Adrenal gland (tissue), 5 donors: Measurements from ENCODE around the gene MUC15.

Source experiments
- POLR2A ChIP-seq, 2 donors: fragments of 450-650 bp; IDR thresholded peaks; one replicate each; pipeline ENCODE4 v1.6.1; 2017; ENCODE audit warnings: antibody characterized with exemption in 2 of 2, mild to moderate bottlenecking in 2 of 2, moderate library complexity in 1 of 2
- TF ChIP-seq, protein P1 (sequence below), 6 experiments: fragments of 450-650 bp in 4 of 6; fragments of 200-600 bp in 2 of 6; sonication (generic) in 1 of 6; IDR thresholded peaks; 1 replicate in 5 of 6; 2 replicates in 1 of 6; pipeline versions ENCODE4 v1.5.1 to v1.8.0; 2016 to 2021; ENCODE audit warnings: antibody characterized with exemption in 6 of 6, mild to moderate bottlenecking in 2 of 6, moderate library complexity in 1 of 6
- donor health status: DM: no; HTN: no; CAD: no.

DNA sequence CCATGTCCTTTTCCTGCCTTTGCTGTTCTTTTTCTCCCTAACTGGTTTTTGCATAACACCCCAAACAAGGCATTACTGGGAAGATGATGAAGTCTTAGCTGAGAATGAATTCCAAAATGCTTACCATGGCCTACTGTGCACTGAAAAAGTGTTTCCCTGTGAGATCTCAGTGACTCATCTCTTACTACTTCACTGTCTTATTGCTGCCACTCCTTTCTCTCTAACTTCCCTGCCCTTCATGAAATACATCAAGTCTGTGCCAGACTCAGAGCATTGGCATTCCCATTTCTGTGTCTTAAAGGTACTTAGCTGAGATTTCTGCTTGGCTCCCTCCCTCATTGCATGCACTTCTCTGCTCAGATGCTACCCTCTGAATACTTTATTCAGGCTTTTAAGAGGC is 49.1 kb upstream of the MUC15 start:
- TF ChIP-seq, protein P1, sequence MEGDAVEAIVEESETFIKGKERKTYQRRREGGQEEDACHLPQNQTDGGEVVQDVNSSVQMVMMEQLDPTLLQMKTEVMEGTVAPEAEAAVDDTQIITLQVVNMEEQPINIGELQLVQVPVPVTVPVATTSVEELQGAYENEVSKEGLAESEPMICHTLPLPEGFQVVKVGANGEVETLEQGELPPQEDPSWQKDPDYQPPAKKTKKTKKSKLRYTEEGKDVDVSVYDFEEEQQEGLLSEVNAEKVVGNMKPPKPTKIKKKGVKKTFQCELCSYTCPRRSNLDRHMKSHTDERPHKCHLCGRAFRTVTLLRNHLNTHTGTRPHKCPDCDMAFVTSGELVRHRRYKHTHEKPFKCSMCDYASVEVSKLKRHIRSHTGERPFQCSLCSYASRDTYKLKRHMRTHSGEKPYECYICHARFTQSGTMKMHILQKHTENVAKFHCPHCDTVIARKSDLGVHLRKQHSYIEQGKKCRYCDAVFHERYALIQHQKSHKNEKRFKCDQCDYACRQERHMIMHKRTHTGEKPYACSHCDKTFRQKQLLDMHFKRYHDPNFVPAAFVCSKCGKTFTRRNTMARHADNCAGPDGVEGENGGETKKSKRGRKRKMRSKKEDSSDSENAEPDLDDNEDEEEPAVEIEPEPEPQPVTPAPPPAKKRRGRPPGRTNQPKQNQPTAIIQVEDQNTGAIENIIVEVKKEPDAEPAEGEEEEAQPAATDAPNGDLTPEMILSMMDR (IDR thresholded peaks at IDR 0.05): no peak
- no peak for TF ChIP-seq POLR2A (IDR thresholded peaks at IDR 0.05)
